Activated naive CD8-positive, alpha-beta T cell treated with anti-CD3 and anti-CD28 coated beads, Interleukin-2, amount 10 ng/mL, durations not matched to agents 7 days and 5 days (primary cell): Measurements from ENCODE around the gene PDCL2. TPM values are rescaled to one million over a fixed set of nuclear protein-coding genes. Genes with fewer than 3 reads are reported as not detected.
"Not testable (repeated sequence)": the region's sequence is repeated elsewhere in the genome, so short reads cannot be mapped to it uniquely, and the experiment has no call there.

ENCODE experiments used
- ATAC-seq: fragments of 150-1000 bp; cut with Tn5 transposase; one replicate; pipeline ENCODE4 v1.10.0; 2021; ENCODE audit warnings: low read depth, moderate library complexity
- POLR2A ChIA-PET: fragments of 350-600 bp; sonication (Branson Sonifier 250); formaldehyde crosslinking; loops from one replicate; lab custom pipeline; 2021; ENCODE audit warnings: antibody characterized with exemption; lab: Charles Lee
- DNase-seq: peaks from one replicate; pipeline ENCODE4 v3.0.0; 2021
- H3K27ac Mint-ChIP-seq: one replicate; pipeline ENCODE4 v1.8.0; 2022; ENCODE audit warnings: mild to moderate bottlenecking, mixed read lengths
- H3K27me3 Mint-ChIP-seq: one replicate; pipeline ENCODE4 v1.8.0; 2022; ENCODE audit warnings: mild to moderate bottlenecking, moderate library complexity, mixed read lengths
- H3K36me3 Mint-ChIP-seq: one replicate; pipeline ENCODE4 v1.8.0; 2021; ENCODE audit warnings: mild to moderate bottlenecking, mixed read lengths
- H3K4me1 Mint-ChIP-seq: one replicate; pipeline ENCODE4 v1.8.0; 2021; ENCODE audit warnings: mixed read lengths
- H3K4me3 Mint-ChIP-seq: one replicate; pipeline ENCODE4 v1.8.0; 2022; ENCODE audit warnings: mild to moderate bottlenecking, moderate library complexity, mixed read lengths
- H3K9me3 Mint-ChIP-seq: one replicate; pipeline ENCODE4 v1.8.0; 2021; ENCODE audit warnings: mixed read lengths
- total RNA-seq, 2 experiments: library from RNA; stranded (reverse); gene quantifications; one replicate each; pipeline ENCODE4 v1.2.3, GENCODE V29; 2021

PDCL2 gene
- total RNA-seq, 2 experiments from 2014 or later: not detected

- POLR2A ChIA-PET: no interaction called here
- ATAC-seq (no peak), DNase-seq (no peak)
- Mint-ChIP-seq H3K4me1 (peaks cover 2% of the 10 kb centered on the region), H3K4me3 (no peak overlapping the region), H3K27ac (no peak overlapping the region), H3K36me3 (no peaks in the 10 kb centered on the region), H3K9me3 (no peaks in the 10 kb centered on the region), H3K27me3 (peaks cover 8% of the 10 kb centered on the region)
These were observed 20.3 kb upstream of the PDCL2 start for GRCh38 chr4:55612341-55612740.

- Mint-ChIP-seq H3K4me1 (no peaks in the 10 kb centered on the region), H3K9me3 (no peaks in the 10 kb centered on the region), H3K4me3 (no peak overlapping the region), H3K36me3 (no peaks in the 10 kb centered on the region), H3K27me3 (peaks cover 8% of the 10 kb centered on the region), H3K27ac (no peak overlapping the region)
- no peak for DNase-seq
- no peak for ATAC-seq
- POLR2A ChIA-PET: no interaction called here
These were observed 19.5 kb upstream of the PDCL2 start for GRCh38 chr4:55611358-55612059.

- no peaks in the 10 kb centered on the region for H3K36me3 Mint-ChIP-seq
- H3K9me3 Mint-ChIP-seq: no peaks in the 10 kb centered on the region
- POLR2A ChIA-PET: no interaction called here
- peaks cover 5% of the 10 kb centered on the region for H3K27me3 Mint-ChIP-seq
- H3K4me3 Mint-ChIP-seq: no peak overlapping the region
- no peak overlapping the region for H3K27ac Mint-ChIP-seq
- DNase-seq (no peak), ATAC-seq (no peak)
- H3K4me1 Mint-ChIP-seq: no peaks in the 10 kb centered on the region
These were observed 18.3 kb upstream of the PDCL2 start for GRCh38 chr4:55610381-55610780.

GRCh38 chr4:55609393-55609866, 17.4 kb upstream of the PDCL2 start:
- Mint-ChIP-seq H3K36me3 (no peaks in the 10 kb centered on the region), H3K27me3 (peaks cover 3% of the 10 kb centered on the region), H3K9me3 (no peaks in the 10 kb centered on the region), H3K27ac (no peak overlapping the region), H3K4me1 (no peaks in the 10 kb centered on the region), H3K4me3 (no peak overlapping the region)
- DNase-seq (no peak), ATAC-seq (no peak)
- POLR2A ChIA-PET: no interaction called here

GRCh38 chr4:55608591-55608990, 16.5 kb upstream of the PDCL2 start:
- Mint-ChIP-seq H3K27ac (no peak overlapping the region), H3K9me3 (no peaks in the 10 kb centered on the region), H3K36me3 (no peaks in the 10 kb centered on the region), H3K4me3 (no peak overlapping the region), H3K27me3 (peaks cover 1% of the 10 kb centered on the region), H3K4me1 (no peaks in the 10 kb centered on the region)
- POLR2A ChIA-PET: no interaction called here
- ATAC-seq (no peak), DNase-seq (no peak)

GRCh38 chr4:55604996-55605395, 13.0 kb upstream of the PDCL2 start:
- DNase-seq (no peak), ATAC-seq (no peak)
- Mint-ChIP-seq H3K27ac (no peak overlapping the region), H3K27me3 (peaks cover 5% of the 10 kb centered on the region), H3K4me1 (no peaks in the 10 kb centered on the region), H3K36me3 (no peaks in the 10 kb centered on the region), H3K4me3 (no peak overlapping the region), H3K9me3 (no peaks in the 10 kb centered on the region)
- POLR2A ChIA-PET: no interaction called here

GRCh38 chr4:55600640-55601039, 8.6 kb upstream of the PDCL2 start:
- DNase-seq: no peak
- ATAC-seq: no peak
- Mint-ChIP-seq H3K4me1 (no peaks in the 10 kb centered on the region), H3K4me3 (no peak overlapping the region), H3K27ac (no peak overlapping the region), H3K27me3 (peaks cover 12% of the 10 kb centered on the region), H3K9me3 (no peaks in the 10 kb centered on the region), H3K36me3 (no peaks in the 10 kb centered on the region)
- POLR2A ChIA-PET: no interaction called here

- DNase-seq: no peak
- H3K36me3 Mint-ChIP-seq: no peaks in the 10 kb centered on the region
- H3K4me3 Mint-ChIP-seq: no peak overlapping the region
- no peak for ATAC-seq
- no peaks in the 10 kb centered on the region for H3K4me1 Mint-ChIP-seq
- no peaks in the 10 kb centered on the region for H3K9me3 Mint-ChIP-seq
- POLR2A ChIA-PET: no interaction called here
- H3K27me3 Mint-ChIP-seq: peaks cover 17% of the 10 kb centered on the region
- no peak overlapping the region for H3K27ac Mint-ChIP-seq
These were observed 6.6 kb upstream of the PDCL2 start for GRCh38 chr4:55598641-55599040.

GRCh38 chr4:55588160-55588559, 3.9 kb downstream of the PDCL2 start:
- Mint-ChIP-seq H3K27me3 (peaks cover 4% of the 10 kb centered on the region), H3K4me3 (no peak overlapping the region), H3K9me3 (peaks cover 8% of the 10 kb centered on the region), H3K4me1 (no peaks in the 10 kb centered on the region), H3K27ac (no peak overlapping the region), H3K36me3 (no peaks in the 10 kb centered on the region)
- DNase-seq (no peak), ATAC-seq (no peak)
- POLR2A ChIA-PET: no interaction called here

- POLR2A ChIA-PET, H3K9me3 Mint-ChIP-seq, ATAC-seq, H3K4me1 Mint-ChIP-seq, H3K27ac Mint-ChIP-seq, H3K27me3 Mint-ChIP-seq, H3K36me3 Mint-ChIP-seq, DNase-seq, H3K4me3 Mint-ChIP-seq: not testable (repeated sequence)
These were observed 9.3 kb downstream of the PDCL2 start for GRCh38 chr4:55582773-55583172.

- POLR2A ChIA-PET: no interaction called here
- Mint-ChIP-seq H3K36me3 (no peaks in the 10 kb centered on the region), H3K9me3 (peaks cover 14% of the 10 kb centered on the region), H3K4me3 (no peak overlapping the region), H3K4me1 (no peaks in the 10 kb centered on the region), H3K27me3 (peaks cover 3% of the 10 kb centered on the region), H3K27ac (no peak overlapping the region)
- no peak for ATAC-seq
- no peak for DNase-seq
These were observed 13.6 kb downstream of the PDCL2 start for GRCh38 chr4:55578341-55579010.

- POLR2A ChIA-PET: no interaction called here
- ATAC-seq: no peak
- H3K4me3 Mint-ChIP-seq: no peak overlapping the region
- H3K4me1 Mint-ChIP-seq: no peaks in the 10 kb centered on the region
- H3K27me3 Mint-ChIP-seq: peaks cover 5% of the 10 kb centered on the region
- no peak overlapping the region for H3K27ac Mint-ChIP-seq
- H3K9me3 Mint-ChIP-seq: peaks cover 10% of the 10 kb centered on the region
- no peak for DNase-seq
- no peaks in the 10 kb centered on the region for H3K36me3 Mint-ChIP-seq
These were observed 16.5 kb downstream of the PDCL2 start for GRCh38 chr4:55575513-55575912.

GRCh38 chr4:55574252-55574651, 17.8 kb downstream of the PDCL2 start:
- Mint-ChIP-seq H3K27ac (no peak overlapping the region), H3K9me3 (peaks cover 10% of the 10 kb centered on the region), H3K36me3 (no peaks in the 10 kb centered on the region), H3K4me1 (no peaks in the 10 kb centered on the region), H3K27me3 (peaks cover 2% of the 10 kb centered on the region), H3K4me3 (no peak overlapping the region)
- POLR2A ChIA-PET: no interaction called here
- no peak for ATAC-seq
- DNase-seq: no peak

- peaks cover 6% of the 10 kb centered on the region for H3K9me3 Mint-ChIP-seq
- H3K27ac Mint-ChIP-seq: no peak overlapping the region
- no peaks in the 10 kb centered on the region for H3K36me3 Mint-ChIP-seq
- no peak for DNase-seq
- no peak for ATAC-seq
- POLR2A ChIA-PET: no interaction called here
- no peak overlapping the region for H3K4me3 Mint-ChIP-seq
- H3K27me3 Mint-ChIP-seq: peaks cover 2% of the 10 kb centered on the region
- no peaks in the 10 kb centered on the region for H3K4me1 Mint-ChIP-seq
These were observed 20.2 kb downstream of the PDCL2 start for GRCh38 chr4:55571806-55572205.
